Measurements from ENCODE around the gene AGRP.

AGRP gene

GRCh38 chr16:67451704-67452435, 31.5 kb downstream of the AGRP start:
- Mint-ChIP-seq H3K9me3 (no peaks in the 10 kb centered on the region), H3K4me3 (no peak overlapping the region), H3K36me3 (ENCODE audit: low read depth) (peaks cover 15% of the 10 kb centered on the region), H3K4me1 (peaks cover 62% of the 10 kb centered on the region), H3K27ac (no peak overlapping the region), H3K27me3 (ENCODE audit: low read depth, poor library complexity) (peaks cover 7% of the 10 kb centered on the region)
- TF ChIP-seq, protein P1, sequence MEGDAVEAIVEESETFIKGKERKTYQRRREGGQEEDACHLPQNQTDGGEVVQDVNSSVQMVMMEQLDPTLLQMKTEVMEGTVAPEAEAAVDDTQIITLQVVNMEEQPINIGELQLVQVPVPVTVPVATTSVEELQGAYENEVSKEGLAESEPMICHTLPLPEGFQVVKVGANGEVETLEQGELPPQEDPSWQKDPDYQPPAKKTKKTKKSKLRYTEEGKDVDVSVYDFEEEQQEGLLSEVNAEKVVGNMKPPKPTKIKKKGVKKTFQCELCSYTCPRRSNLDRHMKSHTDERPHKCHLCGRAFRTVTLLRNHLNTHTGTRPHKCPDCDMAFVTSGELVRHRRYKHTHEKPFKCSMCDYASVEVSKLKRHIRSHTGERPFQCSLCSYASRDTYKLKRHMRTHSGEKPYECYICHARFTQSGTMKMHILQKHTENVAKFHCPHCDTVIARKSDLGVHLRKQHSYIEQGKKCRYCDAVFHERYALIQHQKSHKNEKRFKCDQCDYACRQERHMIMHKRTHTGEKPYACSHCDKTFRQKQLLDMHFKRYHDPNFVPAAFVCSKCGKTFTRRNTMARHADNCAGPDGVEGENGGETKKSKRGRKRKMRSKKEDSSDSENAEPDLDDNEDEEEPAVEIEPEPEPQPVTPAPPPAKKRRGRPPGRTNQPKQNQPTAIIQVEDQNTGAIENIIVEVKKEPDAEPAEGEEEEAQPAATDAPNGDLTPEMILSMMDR (IDR thresholded peaks at IDR 0.05) = no peak
- DNase-seq = no peak

GRCh38 chr16:67451061-67451703, 32.2 kb downstream of the AGRP start:
- DNase-seq = no peak
- no peaks in the 10 kb centered on the region for H3K9me3 Mint-ChIP-seq
- peaks cover 5% of the 10 kb centered on the region for H3K27me3 Mint-ChIP-seq (ENCODE audit: low read depth, poor library complexity)
- TF ChIP-seq, protein P1 (IDR thresholded peaks at IDR 0.05) = no peak
- H3K4me1 Mint-ChIP-seq = peaks cover 62% of the 10 kb centered on the region
- H3K36me3 Mint-ChIP-seq (ENCODE audit: low read depth) = peaks cover 21% of the 10 kb centered on the region
- peak overlapping the region; percentile 6 for H3K27ac Mint-ChIP-seq
- no peak overlapping the region for H3K4me3 Mint-ChIP-seq

GRCh38 chr16:67449739-67450138, 33.6 kb downstream of the AGRP start:
- DNase-seq = no peak
- Mint-ChIP-seq H3K9me3 (no peaks in the 10 kb centered on the region), H3K27me3 (ENCODE audit: low read depth, poor library complexity) (peaks cover 5% of the 10 kb centered on the region), H3K4me3 (no peak overlapping the region), H3K36me3 (ENCODE audit: low read depth) (peaks cover 21% of the 10 kb centered on the region), H3K4me1 (peaks cover 66% of the 10 kb centered on the region), H3K27ac (peak overlapping the region; percentile 60)
- TF ChIP-seq, protein P1 (IDR thresholded peaks at IDR 0.05) = no peak

GRCh38 chr16:67449336-67449735, 34.0 kb downstream of the AGRP start:
- H3K9me3 Mint-ChIP-seq = no peaks in the 10 kb centered on the region

DNA sequence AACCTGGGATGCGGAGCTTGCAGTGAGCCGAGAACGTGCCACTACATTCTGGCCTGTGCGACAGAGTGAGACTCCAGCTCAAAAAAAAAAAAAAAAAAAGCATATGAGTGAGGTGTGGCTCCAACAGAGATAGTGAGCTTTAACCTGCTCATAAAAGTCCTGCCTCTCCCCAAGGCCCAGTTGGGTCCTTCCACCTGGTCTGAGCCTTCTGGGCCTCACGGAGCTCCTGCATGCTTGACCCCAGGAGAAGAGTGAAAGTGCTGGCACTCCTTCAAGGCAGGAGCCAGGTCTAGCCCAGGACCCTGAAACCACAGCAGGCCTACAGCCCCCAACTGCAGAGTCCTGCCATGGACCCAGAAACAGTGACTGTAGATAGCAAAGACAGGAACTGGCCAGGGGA, 34.8 kb downstream of the AGRP start:
- no peak for DNase-seq
- no peak overlapping the region for H3K27ac Mint-ChIP-seq
- no peak overlapping the region for H3K4me3 Mint-ChIP-seq
- H3K36me3 Mint-ChIP-seq (ENCODE audit: low read depth) = peaks cover 21% of the 10 kb centered on the region
- no peaks in the 10 kb centered on the region for H3K9me3 Mint-ChIP-seq
- H3K27me3 Mint-ChIP-seq (ENCODE audit: low read depth, poor library complexity) = peaks cover 5% of the 10 kb centered on the region
- peaks cover 64% of the 10 kb centered on the region for H3K4me1 Mint-ChIP-seq
- TF ChIP-seq, protein P1 (IDR thresholded peaks at IDR 0.05) = no peak

More at GRCh38 chr16:67449336-67449735, 34.0 kb downstream of the AGRP start:
- Mint-ChIP-seq H3K36me3 (ENCODE audit: low read depth) (peaks cover 21% of the 10 kb centered on the region), H3K4me1 (peaks cover 66% of the 10 kb centered on the region), H3K4me3 (no peak overlapping the region), H3K27ac (peak overlapping the region; percentile 60), H3K27me3 (ENCODE audit: low read depth, poor library complexity) (peaks cover 5% of the 10 kb centered on the region)
- no peak for DNase-seq
- TF ChIP-seq, protein P1 (IDR thresholded peaks at IDR 0.05) = no peak

Measured in nephron progenitor cell (in vitro differentiated cells).